GM21717 (cell line): ENCODE data around the gene FNDC7.
"Not testable (repeated sequence)": the region's sequence is repeated elsewhere in the genome, so short reads cannot be mapped to it uniquely, and the experiment has no call there.

Experiments
- ATAC-seq: cut with Tn5 transposase; IDR thresholded peaks from one replicate; pipeline ENCODE4 v1.9.1; 2021; ENCODE audit warnings: mild to moderate bottlenecking, moderate library complexity; ENCODE audit not compliant: unreplicated experiment

The FNDC7 gene

GRCh38 chr1:108712606-108713150 lies at the start of gene FNDC7:
Gene FNDC7, plus strand, starts transcription at chr1:108712908. Its CDS starts 26 bp downstream, at chr1:108712934.
- ATAC-seq, result no peak

GRCh38 chr1:108663074-108663473 lies 49.6 kb upstream of the FNDC7 start:
- ATAC-seq, result no peak

- ATAC-seq, result no peak
These were observed 48.2 kb upstream of the FNDC7 start for GRCh38 chr1:108664481-108664880.

DNA sequence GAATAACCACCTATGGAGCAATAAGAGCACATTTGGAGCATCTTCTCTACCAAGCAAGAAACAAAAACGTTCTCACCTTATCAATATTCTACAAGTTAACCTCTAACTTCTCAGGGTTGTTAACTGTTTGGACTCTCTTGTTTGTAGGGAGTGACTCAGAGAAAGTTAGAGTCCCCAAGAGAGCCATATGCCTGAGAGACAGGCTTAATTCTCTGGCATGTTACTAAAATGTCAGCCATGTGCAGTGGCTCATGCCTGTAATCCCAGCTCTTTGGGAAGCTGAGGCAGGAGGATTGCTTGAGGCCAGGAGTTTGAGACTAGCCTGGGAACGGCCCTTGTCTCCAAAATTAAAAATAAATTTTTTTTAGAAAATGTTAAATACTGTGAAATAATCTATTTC lies 47.6 kb upstream of the FNDC7 start:
- no peak for ATAC-seq

- ATAC-seq, result no peak
These were observed 46.9 kb upstream of the FNDC7 start for GRCh38 chr1:108665771-108666170.

- ATAC-seq, result not testable (repeated sequence)
These were observed 45.3 kb upstream of the FNDC7 start for GRCh38 chr1:108667422-108667821.

DNA sequence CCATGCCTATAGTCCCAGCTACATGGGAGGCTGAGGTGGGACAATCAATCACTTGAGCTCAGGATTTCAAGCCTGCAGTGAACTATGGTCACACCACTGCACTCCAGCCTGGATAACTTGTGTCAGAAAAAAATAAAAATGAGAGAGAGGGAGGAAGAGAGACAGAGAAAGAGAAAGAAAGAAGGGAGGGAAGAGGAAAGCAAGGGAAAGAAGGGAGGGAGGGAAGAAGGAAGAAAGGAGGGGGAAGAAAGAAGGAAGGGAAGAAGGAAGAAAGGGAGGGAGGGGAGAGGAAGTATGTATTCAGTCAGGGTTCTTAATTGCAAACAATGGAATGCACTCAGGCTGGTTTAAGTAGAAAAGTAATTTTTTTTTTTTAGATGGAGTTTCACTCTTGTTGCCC lies 43.9 kb upstream of the FNDC7 start:
- no peak for ATAC-seq

DNA sequence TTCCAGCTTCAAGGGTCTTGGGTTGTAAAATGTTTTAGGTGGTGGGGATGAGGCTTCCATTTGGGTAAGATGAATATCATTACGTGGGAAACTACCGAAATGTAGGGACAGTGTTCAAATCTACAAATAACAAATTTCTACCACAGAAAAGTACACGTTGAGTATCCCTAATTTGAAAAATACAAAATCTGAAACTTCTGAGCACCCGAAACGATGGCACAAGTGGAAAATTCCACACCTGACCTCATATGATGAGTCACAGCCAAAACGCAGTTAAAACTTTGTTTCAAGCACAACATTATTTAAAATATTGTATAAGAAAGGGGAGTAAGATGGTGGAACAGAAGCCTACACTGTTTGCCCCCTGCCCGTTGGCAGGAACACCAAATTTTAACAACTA lies 43.0 kb upstream of the FNDC7 start:
- ATAC-seq, result no peak

DNA sequence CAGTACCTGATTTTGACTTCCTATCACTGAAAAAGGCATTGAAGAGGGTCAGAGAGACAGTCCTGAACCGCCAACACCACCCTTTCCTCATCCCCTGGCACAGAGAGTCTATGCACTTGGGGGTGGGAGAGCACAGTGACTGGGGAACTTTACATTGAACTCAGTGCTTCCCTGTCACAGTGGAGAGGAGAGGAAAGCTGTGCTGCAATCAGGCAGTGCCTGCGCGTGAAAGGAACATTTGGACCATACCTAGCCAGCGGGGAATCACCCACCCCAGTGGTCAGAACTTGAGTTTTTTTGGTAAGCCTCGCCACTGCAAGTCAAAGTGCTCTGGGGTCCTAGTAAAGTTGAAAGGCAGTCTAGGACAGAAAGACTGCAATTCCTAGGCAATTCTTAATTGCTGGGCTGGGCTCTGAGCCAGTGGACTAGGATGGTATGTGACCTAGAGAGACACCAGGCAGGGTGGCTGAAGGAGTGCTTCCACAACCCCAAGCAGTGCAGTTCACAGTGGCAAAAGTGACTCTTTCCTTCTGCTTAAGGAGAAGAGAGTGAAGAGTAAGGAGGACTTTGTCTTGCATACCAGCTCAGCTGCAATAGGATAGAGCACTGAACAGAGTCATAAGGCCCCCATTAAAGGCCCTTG lies 42.5 kb upstream of the FNDC7 start:
- ATAC-seq, result no peak

DNA sequence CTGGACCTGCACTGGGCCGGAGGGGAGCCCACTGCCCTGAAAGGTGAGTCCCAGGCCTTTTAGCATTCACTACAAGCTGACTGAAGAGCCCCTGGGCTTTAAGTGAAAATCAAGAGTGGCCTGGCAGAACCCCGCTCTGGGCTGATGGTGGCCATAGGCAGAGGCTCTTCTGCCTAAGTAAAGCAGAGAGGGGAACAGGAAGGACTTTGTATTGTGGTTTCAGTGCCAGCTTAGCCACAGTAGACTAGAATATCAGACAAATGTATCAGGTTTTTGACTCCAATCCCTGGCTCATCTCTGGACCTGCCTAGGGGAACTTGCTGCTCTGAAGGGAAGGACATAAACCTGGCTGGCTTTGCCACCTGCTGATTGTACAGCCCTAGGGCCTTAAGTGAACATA lies 41.6 kb upstream of the FNDC7 start:
- ATAC-seq, result no peak

- no peak for ATAC-seq
These were observed 34.0 kb upstream of the FNDC7 start for GRCh38 chr1:108678706-108679105.

GRCh38 chr1:108679586-108680213 lies 33.0 kb upstream of the FNDC7 start:
- no peak for ATAC-seq

GRCh38 chr1:108681701-108682100 lies 31.0 kb upstream of the FNDC7 start:
- ATAC-seq, result not testable (repeated sequence)

GRCh38 chr1:108685529-108685928 lies 27.2 kb upstream of the FNDC7 start:
- no peak for ATAC-seq

DNA sequence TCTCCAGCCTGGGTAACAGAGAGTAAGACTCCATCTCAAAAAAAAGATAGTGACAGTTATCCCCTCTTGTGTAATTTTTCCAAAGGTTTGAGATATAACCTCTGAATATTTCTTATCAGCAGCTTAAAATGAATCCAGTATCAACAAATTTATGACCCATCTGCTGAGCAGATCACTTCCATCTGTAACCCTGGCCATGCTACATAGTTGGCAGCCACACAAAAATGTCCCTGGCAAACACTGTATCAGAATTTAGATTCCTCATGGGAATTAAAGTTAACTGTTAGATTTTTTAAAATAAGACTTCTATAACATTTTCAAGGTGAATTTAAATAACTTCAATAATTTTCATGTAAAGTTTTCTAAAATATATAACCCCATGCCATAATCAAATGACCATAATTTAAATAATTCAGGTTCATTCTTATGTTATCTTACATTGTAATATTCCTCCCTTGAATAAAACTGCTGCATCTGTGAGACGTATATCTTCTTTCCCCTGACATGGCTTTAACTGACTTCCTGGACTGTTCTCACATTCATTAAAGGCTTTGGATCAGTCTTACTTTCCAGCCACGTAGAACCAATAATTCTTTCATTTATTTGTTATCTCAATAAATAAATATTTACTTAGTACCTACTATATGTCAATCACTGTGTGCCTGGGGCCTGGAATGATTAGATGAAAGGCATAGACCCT lies 25.9 kb upstream of the FNDC7 start:
- ATAC-seq, result no peak

DNA sequence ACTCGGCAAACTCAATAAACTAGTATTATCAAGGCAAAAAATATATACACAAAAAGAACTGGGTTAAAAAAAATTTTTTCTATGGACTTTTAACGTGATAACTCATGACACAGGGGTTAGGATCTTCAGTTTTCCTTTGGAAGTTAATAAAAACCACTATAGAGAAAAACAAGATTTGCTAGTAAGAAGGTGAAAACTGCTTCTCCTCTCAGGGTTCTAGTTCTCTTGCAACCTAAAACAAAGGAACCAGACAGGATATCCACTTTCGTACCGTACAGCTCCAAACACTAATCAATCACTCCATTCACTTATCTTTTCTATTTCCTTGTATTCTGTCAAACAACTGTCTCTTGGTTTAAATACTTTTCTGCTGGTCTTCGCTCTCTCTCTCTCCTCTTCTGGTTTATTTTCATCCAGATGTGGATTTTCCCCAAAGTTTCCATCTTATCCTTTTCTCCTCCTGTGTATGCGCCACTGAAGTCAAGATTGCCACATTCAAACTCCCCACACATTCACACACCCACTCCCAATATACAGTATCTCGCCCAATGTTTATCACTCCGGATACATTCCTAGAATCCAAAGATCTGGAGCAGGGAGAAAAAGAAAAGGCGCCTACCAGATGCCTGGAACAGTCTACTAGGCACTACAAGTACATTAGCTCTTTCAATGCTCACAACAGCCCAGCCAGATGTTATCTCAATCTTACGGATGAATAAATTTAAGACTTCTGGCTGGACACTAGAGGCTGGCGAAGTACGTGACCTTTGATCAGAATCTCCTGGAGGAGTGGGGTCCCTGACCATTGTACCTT lies 21.4 kb upstream of the FNDC7 start:
- ATAC-seq, result peak; percentile 2

DNA sequence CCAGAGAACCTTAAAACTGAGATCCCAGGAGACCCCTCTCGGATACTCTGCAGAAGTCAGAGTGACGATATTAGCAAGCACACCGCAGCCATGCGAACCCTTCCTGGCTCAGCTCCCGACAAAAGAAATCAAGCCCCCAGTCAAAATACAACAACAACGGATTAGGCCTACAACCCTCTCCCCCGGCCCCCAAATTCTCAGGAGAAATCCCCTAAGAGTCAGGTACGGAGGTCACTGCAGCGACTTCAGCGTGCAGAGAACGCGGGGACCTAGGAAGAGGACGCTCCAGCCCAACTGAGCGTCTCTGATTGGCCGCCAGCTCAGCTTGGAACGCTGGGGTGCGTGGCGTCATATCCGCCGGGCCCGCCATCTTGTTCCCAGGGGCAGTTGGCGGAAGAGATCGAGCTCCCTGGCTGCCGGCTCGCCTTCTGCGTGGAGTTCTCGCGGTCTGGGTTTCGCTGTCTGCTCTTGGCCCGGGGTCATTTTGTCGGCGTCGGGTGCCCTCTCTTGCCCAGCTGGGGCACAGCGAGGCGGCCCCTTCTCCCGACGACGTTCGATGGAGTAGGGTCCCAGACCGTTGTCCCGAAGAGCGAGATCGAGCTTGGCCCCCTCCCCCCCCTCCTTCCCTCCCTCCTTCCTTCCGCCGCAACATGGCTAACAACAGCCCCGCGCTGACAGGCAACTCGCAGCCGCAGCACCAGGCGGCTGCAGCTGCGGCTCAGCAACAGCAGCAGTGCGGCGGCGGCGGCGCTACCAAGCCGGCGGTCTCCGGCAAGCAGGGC lies 20.6 kb upstream of the FNDC7 start, which contains the start of gene PRPF38B:
PRPF38B (plus strand) TSS at position 369 of the 782 bp plus-strand sequence; CDS start at position 651, 282 bp downstream.
- peak; percentile 95 for ATAC-seq

GRCh38 chr1:108692724-108693655 lies 19.7 kb upstream of the FNDC7 start:
- peak; percentile 69 for ATAC-seq

- ATAC-seq, result no peak
These were observed 17.2 kb upstream of the FNDC7 start for GRCh38 chr1:108695535-108695934.
